ENCODE data around the gene ZNF750. TPM values are rescaled to one million over a fixed set of nuclear protein-coding genes. Genes with fewer than 3 reads are reported as not detected.

The ZNF750 gene
- total and polyA plus RNA-seq, 2 of the 13 experiments (the other 11 are each of a cell fraction or from before 2014, with no cell fraction given) = not detected

DNA sequence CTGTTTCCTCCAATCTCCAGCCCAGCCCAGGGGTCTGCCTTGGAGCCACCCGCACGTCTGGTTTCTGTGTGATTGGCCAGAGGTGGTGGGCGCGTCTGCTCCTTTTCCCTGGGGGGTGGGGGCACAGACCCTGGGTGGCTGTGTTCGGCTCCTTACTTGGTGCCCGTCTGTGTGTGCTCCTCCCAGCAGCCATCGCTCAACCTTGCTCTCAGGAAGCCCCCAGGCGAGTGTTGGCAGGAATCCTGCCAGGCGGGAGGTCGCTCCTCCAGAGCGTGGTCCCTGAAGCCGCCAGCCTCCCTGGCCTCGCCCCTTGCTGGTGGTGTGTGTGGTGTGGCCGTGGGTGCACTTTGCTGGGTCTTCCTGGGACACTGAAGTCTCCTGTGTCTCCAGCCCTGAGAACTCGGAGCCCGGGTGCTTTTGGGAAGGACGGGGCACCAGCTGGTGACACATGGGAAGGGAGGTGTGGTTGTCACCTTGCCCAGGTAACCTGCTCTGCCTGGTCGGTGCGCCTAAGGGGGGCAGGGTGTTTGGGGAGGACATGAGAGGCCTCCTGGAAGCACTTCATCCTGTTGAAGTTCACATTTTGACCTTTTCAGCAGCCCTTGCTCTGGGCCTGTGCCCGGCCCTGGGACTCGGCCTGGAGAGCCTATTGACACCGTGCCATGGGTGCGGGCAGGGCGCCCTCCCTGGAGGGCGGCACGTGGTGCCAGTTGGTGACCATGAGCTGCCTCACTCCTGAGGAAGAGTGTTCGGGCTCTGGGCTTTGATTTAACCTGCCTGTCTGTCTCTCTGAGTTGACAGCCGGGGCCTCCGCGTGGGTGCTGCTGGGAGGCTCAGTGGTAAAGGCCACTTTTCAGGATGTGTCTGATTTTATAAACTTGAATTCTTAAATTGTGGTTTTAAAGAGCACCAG, 49.0 kb upstream of the ZNF750 start (continued):
- TF ChIP-seq, protein P1, sequence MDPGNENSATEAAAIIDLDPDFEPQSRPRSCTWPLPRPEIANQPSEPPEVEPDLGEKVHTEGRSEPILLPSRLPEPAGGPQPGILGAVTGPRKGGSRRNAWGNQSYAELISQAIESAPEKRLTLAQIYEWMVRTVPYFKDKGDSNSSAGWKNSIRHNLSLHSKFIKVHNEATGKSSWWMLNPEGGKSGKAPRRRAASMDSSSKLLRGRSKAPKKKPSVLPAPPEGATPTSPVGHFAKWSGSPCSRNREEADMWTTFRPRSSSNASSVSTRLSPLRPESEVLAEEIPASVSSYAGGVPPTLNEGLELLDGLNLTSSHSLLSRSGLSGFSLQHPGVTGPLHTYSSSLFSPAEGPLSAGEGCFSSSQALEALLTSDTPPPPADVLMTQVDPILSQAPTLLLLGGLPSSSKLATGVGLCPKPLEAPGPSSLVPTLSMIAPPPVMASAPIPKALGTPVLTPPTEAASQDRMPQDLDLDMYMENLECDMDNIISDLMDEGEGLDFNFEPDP (CRISPR knock-in tag; conservative IDR thresholded peaks at IDR 0.05) = no peak
- TF ChIP-seq DRAP1 (CRISPR knock-in tag; IDR thresholded peaks at IDR 0.05) (no peak), SP5 (CRISPR knock-in tag; IDR thresholded peaks at IDR 0.05; ENCODE audit: borderline replicate concordance, low read depth) (0 out of 2 replicates have a peak, but pooled peaks have one; percentile 9), GLI4 (CRISPR knock-in tag; IDR thresholded peaks at IDR 0.05; ENCODE audit: borderline replicate concordance) (no peak), NCOR1 (IDR thresholded peaks at IDR 0.05; ENCODE audit: borderline replicate concordance, low read length) (no peak), FOXA1 (IDR thresholded peaks at IDR 0.05) (no peak), FOXA1 (CRISPR knock-in tag; IDR thresholded peaks at IDR 0.05) (no peak; the same call in 1 of the 2 replicates), THYN1 (CRISPR knock-in tag; IDR thresholded peaks at IDR 0.05; ENCODE audit: borderline replicate concordance, low read depth) (no peak), MED8 (CRISPR knock-in tag; IDR thresholded peaks at IDR 0.05; ENCODE audit: insufficient replicate concordance) (peak; percentile 40), HMG20A (CRISPR knock-in tag; IDR thresholded peaks at IDR 0.05; ENCODE audit: borderline replicate concordance) (no peak), SP1 (IDR thresholded peaks at IDR 0.05) (no peak), SP1 (CRISPR knock-in tag; IDR thresholded peaks at IDR 0.05) (no peak), SMC3 (IDR thresholded peaks at IDR 0.05; ENCODE audit: low read length) (no peak), CHD4 (IDR thresholded peaks at IDR 0.05; ENCODE audit: borderline replicate concordance, low read length) (no peak), NBN (conservative IDR thresholded peaks at IDR 0.05) (no peak), ZFP41 (CRISPR knock-in tag; IDR thresholded peaks at IDR 0.05; ENCODE audit: borderline replicate concordance) (no peak), ASH2L (IDR thresholded peaks at IDR 0.05; ENCODE audit: insufficient read length, low read depth, low read length) (peak; percentile 76), TEAD2 (CRISPR knock-in tag; IDR thresholded peaks at IDR 0.05) (no peak), ZBTB7B (CRISPR knock-in tag; IDR thresholded peaks at IDR 0.05) (0 out of 2 replicates have a peak, but pooled peaks have one; percentile 55), ZNF543 (CRISPR knock-in tag; IDR thresholded peaks at IDR 0.05) (0 out of 2 replicates have a peak, but pooled peaks have one; percentile 48), PTBP1 (IDR thresholded peaks at IDR 0.05; ENCODE audit: low read depth, low read length, poor library complexity, severe bottlenecking) (no peak), ZNF441 (CRISPR knock-in tag; IDR thresholded peaks at IDR 0.05; ENCODE audit: borderline replicate concordance) (no peak), GATAD2A (CRISPR knock-in tag; IDR thresholded peaks at IDR 0.05) (peak; percentile 63; the same call in 1 of the 2 replicates), ISX (CRISPR knock-in tag; conservative IDR thresholded peaks at IDR 0.05) (no peak)
- TF ChIP-seq, protein P2, sequence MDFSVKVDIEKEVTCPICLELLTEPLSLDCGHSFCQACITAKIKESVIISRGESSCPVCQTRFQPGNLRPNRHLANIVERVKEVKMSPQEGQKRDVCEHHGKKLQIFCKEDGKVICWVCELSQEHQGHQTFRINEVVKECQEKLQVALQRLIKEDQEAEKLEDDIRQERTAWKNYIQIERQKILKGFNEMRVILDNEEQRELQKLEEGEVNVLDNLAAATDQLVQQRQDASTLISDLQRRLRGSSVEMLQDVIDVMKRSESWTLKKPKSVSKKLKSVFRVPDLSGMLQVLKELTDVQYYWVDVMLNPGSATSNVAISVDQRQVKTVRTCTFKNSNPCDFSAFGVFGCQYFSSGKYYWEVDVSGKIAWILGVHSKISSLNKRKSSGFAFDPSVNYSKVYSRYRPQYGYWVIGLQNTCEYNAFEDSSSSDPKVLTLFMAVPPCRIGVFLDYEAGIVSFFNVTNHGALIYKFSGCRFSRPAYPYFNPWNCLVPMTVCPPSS (IDR thresholded peaks at IDR 0.05) = no peak
- TF ChIP-seq, protein P3, sequence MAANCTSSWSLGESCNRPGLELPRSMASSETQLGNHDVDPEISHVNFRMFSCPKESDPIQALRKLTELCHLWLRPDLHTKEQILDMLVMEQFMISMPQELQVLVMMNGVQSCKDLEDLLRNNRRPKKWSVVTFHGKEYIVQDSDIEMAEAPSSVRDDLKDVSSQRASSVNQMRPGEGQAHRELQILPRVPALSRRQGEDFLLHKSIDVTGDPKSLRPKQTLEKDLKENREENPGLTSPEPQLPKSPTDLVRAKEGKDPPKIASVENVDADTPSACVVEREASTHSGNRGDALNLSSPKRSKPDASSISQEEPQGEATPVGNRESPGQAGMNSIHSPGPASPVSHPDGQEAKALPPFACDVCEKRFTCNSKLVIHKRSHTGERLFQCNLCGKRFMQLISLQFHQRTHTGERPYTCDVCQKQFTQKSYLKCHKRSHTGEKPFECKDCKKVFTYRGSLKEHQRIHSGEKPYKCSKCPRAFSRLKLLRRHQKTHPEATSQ (CRISPR knock-in tag; IDR thresholded peaks at IDR 0.05; ENCODE audit: borderline replicate concordance) = no peak
- TF ChIP-seq, protein P4, sequence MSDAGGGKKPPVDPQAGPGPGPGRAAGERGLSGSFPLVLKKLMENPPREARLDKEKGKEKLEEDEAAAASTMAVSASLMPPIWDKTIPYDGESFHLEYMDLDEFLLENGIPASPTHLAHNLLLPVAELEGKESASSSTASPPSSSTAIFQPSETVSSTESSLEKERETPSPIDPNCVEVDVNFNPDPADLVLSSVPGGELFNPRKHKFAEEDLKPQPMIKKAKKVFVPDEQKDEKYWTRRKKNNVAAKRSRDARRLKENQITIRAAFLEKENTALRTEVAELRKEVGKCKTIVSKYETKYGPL (CRISPR knock-in tag; IDR thresholded peaks at IDR 0.05) = no peak
